RCC 7860 (cell line): ENCODE results near the gene SRF.

Source experiments
- DNase-seq: peaks from one replicate; pipeline ENCODE4 v3.0.0-alpha.2; 2015; ENCODE audit warnings: low spot score
- FAIRE-seq: peaks from 2 replicates; lab custom pipeline; 2012; peaks lifted over from hg19 to GRCh38; lab: Jason Lieb, UNC

The SRF gene

GRCh38 chr6:43181621-43181941 is 10.5 kb downstream of the SRF start:
- FAIRE-seq, result no peak
- DNase-seq, result no peak

GRCh38 chr6:43181942-43182860 is 11.1 kb downstream of the SRF start, which contains the start of gene CUL9:
Gene CUL9, plus strand, starts transcription at chr6:43182196. Its CDS starts 2,115 bp downstream, at chr6:43184311.
- DNase-seq, result peak; percentile 46
- no peak for FAIRE-seq

- DNase-seq (no peak), FAIRE-seq (no peak)
Observed at GRCh38 chr6:43183441-43183840, 12.4 kb downstream of the SRF start.

DNA sequence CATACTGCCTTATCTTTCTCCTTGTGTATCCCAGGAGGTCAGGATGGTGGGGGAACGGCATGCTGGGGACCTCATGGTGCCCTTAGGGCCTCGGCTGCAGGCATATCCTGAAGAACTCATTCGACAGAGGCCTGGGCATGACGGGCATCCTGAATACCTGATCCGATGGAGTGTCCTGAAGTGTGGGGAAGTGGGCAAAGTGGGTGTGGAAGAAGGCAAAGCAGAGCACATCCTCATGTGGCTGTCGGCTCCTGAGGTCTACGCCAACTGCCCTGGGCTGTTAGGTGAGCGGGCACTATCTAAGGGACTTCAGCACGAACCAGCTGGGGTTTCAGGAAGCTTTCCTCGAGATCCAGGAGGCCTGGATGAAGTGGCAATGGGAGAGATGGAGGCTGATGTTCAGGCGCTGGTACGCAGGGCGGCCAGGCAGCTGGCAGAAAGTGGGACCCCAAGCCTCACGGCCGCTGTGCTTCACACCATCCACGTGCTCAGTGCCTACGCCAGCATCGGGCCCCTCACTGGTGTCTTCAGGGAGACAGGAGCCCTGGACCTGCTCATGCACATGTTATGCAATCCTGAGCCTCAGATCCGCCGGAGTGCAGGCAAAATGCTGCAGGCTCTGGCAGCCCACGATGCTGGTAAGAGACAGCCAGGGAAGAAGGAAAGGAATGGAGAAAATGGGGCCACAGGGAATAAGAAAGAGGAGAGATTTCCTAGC is 13.4 kb downstream of the SRF start:
- FAIRE-seq, result no peak
- DNase-seq, result no peak

- FAIRE-seq, result no peak
- DNase-seq, result no peak
Observed at GRCh38 chr6:43185391-43185985, 14.4 kb downstream of the SRF start.

DNA sequence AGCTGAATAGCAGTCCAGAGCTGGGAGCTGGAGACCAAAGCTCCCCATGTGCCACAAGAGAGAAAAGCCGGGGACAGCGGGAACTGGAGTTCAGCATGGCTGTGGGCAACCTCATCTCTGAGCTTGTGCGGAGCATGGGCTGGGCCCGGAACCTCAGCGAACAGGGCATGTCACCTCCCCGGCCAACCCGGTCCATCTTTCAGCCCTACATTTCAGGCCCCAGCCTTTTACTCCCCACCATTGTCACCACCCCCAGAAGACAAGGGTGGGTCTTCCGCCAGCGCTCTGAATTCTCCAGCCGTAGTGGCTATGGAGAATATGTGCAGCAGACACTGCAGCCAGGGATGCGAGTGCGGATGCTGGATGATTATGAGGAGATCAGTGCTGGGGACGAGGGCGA is 14.9 kb downstream of the SRF start:
- DNase-seq, result no peak
- FAIRE-seq, result no peak

- DNase-seq, result no peak
- FAIRE-seq, result no peak
Observed at GRCh38 chr6:43186706-43187105, 15.6 kb downstream of the SRF start.

DNA sequence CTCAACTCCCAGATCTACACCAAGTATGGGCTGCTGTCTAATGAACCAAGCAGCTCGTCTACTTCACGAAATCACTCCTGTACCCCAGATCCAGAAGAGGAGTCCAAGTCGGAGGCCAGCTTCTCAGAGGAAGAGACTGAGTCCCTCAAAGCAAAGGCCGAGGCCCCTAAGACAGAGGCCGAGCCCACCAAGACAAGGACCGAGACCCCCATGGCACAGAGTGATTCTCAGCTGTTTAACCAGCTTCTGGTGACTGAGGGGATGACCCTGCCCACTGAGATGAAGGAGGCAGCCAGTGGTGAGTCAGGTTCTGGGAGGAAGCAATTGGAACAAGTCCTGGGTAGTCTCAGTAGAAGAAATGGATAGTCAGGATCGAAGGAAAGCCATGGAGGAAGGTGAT is 16.8 kb downstream of the SRF start:
- DNase-seq (no peak), FAIRE-seq (no peak)

DNA sequence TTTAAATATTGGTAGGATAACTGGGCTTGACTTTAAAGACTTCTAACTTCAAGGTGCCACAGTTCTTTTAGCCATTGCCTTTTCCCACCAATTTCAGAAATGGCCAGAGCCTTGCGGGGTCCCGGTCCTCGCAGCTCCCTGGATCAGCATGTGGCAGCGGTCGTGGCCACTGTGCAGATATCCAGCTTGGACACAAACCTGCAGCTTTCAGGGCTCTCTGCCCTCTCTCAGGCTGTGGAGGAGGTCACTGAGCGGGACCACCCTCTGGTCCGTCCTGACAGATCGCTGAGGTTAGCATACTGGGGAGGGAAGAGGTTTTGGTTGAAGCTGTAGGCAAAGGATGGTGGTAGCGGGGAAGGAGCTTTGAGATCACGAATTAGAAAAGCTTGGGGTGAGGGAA is 17.4 kb downstream of the SRF start:
- FAIRE-seq (no peak), DNase-seq (no peak)

DNA sequence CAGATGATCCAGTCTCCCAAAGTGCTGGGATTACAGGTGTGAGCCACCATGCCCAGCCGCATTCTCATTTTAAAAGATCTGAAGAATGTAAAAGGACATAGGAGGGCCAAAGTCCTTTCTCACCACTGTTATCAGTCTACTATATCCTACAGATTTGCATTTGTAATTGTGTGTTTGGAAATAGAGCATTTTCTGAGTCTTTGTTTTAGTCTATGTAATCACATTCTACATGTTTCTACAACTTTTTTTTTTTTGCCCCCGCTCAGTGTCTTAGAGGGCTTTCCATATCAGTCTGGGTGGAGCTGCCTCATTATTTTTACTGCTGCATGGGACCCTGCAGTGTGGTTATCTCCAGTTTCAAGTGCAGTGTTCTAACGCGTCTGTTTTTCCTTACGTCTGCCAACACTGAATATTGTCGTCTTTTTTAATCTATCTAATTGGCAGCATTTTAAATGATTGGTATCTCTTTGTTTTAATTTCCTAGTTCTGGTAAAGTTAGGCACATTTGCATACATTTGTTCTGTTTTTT is 18.8 kb downstream of the SRF start:
- DNase-seq, result no peak
- FAIRE-seq, result no peak

- DNase-seq (no peak), FAIRE-seq (no peak)
Observed at GRCh38 chr6:43192911-43193310, 21.8 kb downstream of the SRF start.

DNA sequence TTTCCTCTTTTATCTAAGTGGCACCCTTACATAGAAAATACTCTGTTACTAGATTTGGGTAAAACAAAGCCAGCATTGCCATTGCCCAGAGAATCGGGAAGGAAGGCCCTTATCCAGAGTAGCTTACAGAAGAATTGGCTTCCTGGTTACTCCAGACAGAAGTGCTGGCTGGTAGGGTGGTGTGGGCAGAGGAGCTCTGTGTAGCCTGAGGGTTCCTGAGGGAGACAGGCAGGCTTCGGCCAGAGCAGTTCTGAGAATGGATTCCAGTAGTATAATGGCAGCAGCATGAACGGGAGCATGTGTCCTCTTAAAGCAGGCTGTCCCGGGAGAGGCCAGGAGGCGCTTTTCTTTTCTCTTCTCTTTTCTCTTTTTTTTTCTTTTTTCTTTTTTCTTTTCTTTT is 22.9 kb downstream of the SRF start:
- DNase-seq, result no peak
- FAIRE-seq, result no peak

DNA sequence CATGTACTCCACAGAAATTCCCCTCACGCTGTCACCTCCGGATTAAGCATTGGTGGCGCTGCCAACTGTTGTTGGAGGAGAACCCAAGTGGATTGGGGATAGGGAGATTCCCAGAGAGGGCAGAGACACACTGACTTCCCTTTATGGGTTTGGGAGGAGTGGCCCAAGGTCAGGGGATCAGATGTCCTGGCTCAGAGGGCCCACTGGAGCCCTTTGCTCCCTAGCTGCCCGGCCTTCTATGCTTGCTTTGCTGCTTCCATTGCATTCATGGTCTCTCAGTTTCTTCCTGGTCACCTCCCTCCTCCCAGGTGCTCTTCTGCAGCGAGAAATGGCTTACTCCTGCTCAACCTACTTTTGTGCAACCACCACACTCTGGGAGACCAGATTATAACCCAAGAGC is 25.3 kb downstream of the SRF start:
- no peak for DNase-seq
- FAIRE-seq, result no peak

DNA sequence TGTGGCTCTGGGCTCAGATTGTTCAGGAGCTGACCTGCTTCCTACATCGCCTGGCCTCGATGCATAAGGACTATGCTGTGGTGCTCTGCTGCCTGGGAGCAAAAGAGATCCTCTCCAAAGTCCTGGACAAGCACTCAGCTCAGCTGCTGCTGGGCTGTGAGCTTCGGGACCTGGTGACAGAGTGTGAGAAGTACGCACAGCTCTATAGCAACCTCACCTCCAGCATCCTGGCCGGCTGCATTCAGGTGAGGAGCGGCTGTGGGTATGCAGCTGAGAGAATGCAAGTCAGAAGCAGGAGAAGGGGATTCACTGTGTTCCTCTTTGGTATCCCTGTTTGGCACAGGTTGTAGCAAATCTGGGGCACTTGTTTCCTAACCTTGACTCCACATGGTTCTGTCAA is 28.8 kb downstream of the SRF start:
- no peak for DNase-seq

DNA sequence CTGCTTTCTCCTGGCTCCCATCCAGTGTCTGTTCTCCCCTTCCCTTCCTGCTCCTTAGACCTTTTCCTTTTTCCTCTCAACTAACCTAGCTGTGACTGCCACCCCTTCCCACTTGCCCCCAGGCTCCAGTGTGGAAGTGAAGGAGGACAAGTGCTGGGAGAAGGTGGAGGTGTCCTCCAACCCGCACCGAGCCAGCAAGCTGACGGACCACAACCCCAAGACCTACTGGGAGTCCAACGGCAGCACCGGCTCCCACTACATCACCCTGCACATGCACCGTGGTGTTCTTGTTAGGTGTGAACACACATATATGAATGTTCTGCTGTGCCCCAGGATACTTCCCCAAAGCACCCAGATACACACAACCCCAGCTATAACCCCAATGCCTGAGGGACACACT is 29.5 kb downstream of the SRF start:
- no peak for DNase-seq
- no peak for FAIRE-seq

More for the DNA sequence above, 28.8 kb downstream of the SRF start:
- FAIRE-seq, result no peak

DNA sequence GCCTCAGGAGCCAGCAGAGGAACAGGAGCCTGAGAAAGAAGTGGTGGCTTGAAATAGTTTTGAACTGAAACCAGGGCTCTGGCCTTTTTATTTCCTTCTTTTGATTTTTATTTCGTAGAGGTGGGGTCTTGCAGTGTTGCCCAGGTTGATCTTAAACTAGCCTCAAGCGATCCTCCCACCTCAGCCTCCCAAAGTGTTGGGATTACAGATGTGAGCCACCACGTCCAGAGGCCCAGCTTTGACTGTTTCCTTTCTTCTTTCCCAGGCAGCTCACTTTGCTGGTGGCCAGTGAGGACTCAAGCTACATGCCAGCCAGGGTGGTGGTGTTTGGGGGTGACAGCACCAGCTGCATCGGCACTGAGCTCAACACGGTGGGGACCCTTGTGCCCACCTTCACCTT is 31.4 kb downstream of the SRF start:
- no peak for FAIRE-seq
- no peak for DNase-seq

DNA sequence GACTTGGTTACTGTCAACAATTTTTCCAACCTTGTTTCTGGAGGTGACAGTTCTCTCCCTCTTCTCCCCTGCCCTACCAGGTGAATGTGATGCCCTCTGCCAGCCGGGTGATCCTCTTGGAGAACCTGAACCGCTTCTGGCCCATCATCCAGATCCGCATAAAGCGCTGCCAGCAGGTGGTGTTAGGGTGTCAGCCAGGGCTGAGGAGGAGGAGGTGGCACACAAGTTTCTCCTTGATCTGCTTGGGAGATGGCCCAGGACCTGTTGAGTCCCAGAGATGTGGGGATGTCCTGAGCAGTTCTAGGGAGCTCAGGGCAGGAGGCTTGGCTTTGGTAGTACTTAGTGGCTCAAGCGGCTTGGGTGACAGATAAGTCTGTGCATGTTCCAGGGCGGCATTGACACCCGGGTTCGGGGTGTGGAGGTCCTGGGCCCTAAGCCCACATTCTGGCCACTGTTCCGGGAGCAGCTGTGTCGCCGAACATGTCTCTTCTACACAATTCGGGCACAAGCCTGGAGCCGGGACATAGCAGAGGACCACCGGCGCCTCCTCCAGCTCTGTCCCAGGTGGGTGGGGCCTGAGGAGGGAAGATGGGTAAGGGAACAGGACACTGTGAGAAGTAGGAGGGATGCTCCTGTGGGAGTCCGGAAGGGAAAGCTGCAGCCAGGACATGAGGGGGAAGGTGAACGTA is 32.1 kb downstream of the SRF start:
- FAIRE-seq, result no peak
- no peak for DNase-seq

- no peak for DNase-seq
- FAIRE-seq, result no peak
Observed at GRCh38 chr6:43203718-43204095, 32.6 kb downstream of the SRF start.

DNA sequence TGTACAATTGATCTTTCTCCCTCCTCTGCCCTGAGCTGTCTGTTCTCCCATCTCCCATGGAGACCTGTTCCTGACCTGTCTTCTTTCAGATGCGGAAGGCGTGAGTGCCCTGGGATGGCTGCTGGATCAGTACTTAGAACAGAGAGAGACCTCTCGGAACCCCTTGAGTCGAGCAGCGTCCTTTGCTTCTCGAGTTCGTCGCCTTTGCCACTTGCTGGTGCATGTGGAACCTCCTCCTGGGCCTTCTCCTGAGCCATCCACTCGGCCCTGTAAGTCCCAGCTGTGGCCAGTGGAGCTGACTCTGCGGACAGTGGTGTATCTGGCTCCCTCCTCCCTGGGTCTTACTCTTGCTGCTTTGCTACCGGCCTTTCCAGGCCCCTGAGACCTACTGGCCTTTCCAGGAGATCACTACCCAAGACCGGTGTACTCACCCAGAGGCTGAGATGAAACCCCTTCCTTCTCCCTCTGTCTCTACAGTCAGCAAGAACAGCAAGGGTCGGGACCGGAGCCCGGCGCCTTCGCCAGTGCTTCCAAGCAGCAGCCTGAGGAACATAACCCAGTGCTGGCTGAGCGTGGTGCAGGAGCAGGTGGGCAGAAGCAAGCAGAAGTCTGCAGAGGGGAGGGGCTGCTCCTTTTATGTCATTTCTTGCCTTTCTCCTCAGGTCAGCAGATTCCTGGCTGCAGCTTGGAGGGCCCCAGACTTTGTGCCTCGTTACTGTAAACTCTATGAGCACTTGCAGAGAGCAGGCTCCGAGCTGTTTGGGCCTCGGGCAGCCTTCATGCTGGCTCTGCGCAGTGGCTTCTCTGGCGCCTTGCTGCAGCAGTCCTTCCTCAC is 33.4 kb downstream of the SRF start:
- DNase-seq (no peak), FAIRE-seq (no peak)

DNA sequence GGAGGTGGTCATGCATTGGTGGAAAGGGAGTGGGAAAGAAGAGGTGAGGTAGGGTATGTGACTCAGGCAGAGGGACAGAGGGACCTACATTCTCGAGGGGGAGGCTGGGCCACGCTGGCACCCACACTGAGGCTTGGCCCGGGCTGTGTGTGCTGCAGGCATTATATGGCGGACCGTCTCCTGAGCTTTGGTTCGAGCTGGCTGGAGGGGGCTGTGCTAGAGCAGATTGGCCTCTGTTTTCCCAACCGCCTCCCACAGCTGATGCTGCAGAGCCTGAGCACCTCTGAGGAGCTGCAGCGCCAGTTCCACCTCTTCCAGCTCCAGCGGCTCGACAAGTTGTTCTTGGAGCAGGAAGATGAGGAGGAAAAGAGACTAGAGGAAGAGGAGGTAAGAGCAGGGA is 34.8 kb downstream of the SRF start:
- FAIRE-seq, result no peak

More for the DNA sequence above, 34.8 kb downstream of the SRF start:
- no peak for DNase-seq
